LHCN-M2 (cell line): ENCODE results near the gene RGL2. TPM values are rescaled to one million over a fixed set of nuclear protein-coding genes. Genes with fewer than 3 reads are reported as not detected.

Experiments used
- DNase-seq: peaks from one replicate; pipeline ENCODE4 v3.0.0-alpha.2; 2012; ENCODE audit warnings: low read depth
- total RNA-seq: library from RNA; depleted of rRNA; stranded (reverse); fragments of >200 nt; gene quantifications from 2 replicates; pipeline ENCODE4 v1.2.3, GENCODE V29; 2014

RGL2 gene
- total RNA-seq, 1 experiment from 2014 or later = 20.6 TPM

DNA sequence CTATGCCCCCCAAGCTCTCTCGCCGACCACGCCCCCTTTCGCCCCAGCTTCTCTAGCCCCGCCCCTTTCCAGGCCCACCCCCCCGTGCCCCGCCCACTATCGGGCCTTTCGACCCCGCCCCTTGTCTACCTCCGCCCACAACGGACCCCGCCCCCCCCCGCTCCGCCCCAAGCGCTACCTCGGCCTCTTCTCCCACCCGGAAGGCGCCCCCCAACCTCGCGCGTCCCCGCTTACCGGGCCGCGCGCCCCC is 18.6 kb upstream of the RGL2 start:
- DNase-seq = no peak

DNA sequence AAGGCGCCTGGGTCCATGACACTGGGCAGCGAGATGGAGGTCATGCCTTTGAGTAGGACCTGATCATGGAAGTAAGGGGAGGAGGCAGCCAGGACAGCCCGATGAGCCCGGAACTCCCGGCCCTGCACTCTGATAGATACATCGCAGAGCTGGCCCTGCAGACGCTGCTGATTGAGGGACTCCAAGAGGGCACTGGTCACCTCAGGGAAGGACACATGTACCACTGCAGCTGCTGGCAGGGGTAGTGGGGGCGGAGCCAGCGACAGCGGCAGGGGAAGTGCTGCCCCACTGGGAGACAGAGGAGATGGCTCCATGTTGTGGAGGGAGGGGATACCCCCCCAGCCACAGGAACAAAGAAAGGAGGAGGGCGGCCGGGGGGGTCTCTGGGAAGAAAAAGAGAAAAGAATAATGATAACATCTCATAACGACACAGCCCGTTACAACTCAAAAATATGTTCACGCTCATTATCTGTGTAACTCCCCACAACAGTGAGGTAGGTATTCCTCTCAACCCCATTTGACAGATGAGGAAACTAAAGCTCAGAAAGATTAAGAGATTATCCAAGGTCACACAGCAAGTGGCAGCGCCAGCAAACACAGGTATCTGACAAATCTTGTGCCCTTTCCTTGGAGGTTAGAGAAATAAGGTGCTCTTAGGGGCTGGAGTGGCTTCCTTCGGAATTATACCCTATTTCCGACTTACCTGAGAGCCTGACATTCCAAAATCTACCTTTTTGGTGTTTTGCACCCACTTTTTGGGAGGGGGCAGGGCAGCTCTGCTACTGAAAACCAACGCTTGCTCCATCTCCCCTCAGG is 18.1 kb upstream of the RGL2 start:
- no peak for DNase-seq

DNA sequence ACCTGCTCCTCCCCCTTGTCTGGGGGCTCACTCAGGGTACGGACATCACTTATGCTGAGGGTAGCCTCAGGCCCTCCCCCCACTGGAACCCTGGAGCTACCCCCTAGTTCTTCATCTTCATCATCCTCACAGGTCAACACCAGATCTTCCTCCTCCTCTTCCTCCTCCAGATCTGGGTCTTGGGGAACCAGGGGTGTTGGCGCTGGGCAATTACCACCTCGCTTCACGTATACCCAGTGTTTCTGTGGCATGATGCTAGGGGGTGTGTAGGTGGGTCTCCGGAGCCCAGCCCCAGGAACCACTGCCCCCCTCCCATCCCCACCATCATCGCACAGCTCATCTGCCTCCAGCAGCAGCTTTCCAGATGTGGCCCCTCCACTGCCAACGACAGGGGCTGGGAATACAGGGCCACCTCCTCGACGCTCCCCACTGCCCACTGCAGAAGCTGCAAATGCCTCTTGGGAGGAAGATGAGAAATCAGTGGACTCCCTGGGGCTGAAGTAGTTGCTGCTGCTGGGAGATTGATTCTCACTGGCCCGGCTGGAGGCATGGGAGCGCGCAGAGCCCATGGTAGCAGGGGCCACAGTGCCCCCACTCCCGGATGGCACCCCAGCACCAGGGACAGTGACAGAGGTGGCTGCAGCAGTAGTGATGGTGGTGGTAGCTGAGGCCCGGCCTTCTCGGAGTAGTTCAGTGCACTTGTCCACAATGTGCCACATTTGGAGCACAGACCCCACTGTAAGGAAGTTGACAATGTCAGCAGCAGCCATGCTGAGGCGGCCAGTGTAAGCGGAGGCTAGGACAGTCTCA is 17.3 kb upstream of the RGL2 start:
- DNase-seq = no peak

DNA sequence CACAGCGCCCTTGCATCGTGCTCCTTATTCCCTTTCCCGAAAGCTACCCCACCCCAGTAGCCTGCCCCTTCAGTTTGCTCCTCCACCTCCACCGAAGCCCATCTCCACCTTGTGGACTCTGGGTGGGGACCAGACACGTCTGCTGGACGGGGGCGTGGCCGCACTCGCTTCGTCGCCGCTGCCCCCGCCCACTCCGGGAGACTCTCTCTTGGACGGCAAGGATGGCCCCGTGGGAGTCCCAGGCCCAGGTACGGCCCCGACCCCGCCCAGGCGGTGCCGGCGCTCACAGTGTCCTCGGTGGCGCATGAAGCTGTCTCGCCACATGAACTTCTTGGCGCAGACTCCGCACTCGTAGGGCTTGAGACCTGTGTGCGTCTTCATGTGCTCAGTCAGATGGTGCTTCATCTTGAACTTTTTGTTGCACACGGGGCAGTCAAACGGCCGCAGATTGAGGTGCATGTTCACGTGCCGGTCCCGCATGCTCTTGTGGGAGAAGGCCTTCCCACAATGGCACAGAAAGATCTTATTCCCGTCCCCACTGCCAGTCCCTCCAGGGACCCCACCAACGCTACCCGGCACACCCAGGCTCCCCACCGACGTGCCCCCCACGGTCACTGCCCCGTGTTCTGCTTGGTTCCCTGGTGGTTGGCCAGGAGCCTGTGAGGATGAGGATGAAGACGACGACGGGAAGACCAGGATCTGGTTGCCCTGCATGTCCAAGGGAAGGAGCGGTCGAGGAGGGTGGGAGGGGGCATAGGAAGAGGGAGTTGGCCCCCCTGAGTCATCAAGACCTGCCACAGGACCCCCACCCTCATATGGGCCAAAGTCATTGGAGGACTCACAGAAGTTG is 16.4 kb upstream of the RGL2 start:
- no peak for DNase-seq

DNA sequence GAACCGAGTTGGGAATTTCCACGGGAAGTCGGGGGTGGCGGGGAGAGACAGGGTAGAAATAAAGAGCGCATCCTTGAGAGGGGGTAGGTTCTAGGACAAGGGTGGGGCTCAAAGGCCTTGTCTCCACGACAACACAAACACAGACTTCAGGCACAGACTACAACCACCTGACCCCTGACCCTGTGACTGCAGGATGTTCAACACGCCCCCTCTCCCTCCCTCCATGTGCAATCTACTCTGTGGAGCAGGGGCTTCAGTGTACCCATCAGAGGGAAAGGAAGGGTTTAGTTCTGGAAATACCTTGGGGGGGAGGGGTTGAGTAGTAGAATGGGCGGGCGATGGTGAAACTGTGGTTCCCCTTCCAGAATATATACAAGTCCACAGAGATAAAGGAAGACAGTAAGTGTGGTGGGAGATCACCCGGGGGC is 15.8 kb upstream of the RGL2 start:
- DNase-seq = peak; percentile 77

DNA sequence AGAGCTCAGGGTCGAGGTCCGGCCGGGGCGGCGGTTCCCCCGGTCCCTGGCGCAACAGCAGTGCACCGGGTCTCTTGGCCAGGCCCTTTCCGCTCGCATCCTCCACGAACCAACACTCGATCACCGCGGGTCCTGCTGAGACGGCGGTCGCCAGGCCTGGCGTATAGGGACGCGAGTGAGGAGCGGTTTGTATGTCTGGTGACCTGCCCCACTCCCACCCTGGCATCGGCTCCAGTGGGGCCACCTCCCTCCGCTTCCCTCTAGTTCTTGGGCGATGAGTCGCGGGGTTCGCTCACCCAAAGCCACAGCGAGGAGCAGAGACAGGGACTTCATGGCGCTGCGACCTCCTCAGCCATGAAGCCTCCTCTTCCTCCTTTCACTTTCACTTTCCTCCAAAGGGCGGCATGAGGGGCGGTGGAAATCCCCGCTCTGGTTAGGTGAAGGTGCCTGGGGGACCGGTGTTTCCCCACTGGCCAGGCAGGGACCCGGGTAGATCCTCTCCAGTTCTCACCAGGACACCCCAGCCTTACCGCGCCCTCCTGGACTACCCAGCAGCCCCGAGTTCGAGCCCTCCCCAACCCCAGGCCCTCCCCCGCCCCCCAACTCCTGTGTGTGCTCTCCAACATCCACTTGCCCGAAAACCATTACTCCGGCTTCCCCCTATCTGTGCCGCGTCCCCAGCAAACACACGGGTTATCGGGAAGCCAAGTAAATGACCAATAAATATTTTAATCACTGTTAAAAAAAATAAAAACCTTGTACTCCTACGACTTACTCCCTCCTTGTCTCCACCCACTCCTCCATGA is 15.2 kb upstream of the RGL2 start, which contains the start of gene TAPBP:
Gene TAPBP, minus strand, starts transcription at position 370 of the 806 bp plus-strand sequence. Its CDS starts 37 bp downstream, at position 333.
- DNase-seq = peak; percentile 53

DNA sequence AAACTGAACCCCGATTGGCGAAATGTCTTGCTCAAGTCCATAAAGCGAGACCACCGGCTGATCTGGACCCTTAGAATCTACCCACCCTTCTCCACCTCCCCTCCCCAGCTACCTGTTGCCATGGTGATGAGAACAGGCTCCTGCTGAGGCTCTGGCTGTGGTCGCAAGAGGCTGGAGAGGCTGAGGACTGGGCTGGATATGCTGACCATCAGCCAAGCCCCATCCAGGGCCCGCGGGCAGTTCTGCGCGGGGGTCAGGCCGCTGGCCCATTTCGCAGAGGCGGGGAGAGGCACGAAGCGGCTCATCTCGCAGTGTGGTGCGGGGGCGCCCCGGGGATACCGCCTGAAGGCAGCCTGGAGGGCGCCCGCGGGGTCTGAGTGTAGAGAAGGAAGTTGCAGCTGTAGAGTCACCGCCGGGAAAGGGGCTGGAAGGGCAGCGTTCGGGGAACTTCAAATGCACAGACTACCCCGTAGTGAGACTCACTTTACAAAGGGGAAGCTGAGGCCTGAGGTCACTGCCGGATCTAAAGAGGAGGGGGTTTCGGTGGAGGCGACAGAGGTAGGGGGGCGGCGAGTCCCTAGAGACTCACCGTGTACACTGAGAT is 14.5 kb upstream of the RGL2 start:
- DNase-seq = peak; percentile 23

DNA sequence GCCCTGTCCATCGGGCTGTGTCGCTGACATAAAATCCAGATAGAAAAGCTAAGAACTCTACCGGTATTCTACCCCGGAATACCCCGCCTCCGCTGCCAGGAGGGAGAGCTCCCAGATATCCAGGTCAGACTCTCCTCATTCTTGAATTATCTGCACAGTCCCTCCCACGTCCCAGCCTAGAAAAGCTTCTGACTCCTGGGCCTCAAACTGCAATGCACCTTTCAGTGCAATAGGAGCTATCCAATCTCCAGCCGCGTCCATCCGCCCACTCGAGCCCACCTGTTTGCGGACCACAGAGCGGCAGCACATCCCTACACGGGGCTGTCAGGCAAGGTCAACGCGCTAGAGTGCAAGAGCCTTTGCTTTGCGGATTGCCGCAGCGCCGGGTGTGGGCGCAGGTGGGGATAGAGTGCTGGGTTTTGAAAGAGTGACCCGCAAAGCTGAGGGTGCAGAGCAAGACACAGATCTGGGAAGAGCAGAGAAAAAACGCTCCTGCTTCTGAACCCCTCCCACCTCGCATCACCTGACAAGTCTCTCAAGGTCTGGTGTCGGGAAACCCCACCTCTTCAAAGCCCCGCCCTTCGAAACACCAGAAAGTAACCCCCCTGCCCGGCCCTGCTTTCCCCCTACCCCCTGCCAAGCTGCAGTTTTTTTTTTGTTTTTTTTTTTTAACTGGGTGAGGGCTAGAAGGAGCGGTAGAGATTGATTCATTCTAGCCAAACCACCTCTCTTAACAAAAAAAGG is 13.8 kb upstream of the RGL2 start:
- DNase-seq = peak; percentile 51

DNA sequence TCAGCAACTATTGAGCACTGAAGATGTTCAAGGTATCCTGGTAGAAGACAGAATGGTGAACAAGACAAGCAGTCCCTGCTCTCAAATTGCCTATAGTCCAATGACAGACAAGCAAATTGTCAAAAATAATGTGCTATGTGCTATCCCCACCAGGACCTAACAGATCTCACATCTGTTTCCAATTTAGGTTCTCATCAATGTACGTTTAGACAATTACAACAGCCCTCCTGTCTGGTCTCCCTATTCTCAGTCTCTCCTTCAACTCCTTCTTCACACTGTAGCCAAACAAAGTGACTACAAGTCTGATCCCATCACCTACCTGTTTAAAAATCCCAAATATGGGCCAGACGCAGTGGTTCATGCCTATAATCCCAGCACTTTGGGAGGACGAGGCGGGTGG is 7.6 kb upstream of the RGL2 start:
- no peak for DNase-seq

DNA sequence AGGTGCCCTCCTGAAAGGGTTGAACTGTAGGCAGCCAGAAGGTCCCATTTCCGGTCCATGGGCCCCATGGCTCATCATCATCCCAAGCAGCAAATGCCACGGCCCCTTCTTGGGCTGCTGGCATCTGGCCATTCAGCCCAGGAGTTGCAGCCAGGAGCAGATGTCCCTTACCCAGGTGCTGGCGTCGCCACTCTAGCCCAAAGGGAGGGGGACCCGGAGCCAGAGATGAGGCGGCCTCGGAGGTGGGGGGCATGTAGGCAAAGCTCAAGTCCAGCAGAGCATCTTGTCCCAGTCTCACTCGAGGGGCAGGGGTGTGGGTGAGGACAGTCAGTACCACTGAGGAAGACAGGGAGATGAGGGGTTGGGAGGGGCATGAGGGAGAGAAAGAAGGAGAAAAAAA is 6.3 kb upstream of the RGL2 start:
- DNase-seq = no peak

DNA sequence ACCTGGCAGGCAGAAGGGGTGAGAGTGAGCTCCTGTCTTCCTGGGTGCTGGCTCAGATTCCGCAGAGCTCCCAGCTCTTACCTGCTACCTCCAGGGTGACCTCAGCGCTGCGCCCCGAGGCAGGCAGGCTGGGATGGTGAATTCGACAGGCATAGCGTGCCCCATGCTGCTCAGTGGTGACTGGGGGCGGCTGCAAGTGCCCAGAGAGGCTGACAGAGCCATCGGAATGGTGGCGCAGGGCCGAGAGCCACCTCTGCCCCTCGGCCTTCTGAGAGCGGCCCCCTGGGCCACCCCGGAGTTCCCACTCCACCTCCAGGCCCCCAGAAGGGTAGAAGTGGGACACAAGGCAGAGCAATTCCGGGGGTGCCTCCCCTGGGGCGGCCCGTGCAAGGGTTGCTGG is 5.5 kb upstream of the RGL2 start:
- no peak for DNase-seq

DNA sequence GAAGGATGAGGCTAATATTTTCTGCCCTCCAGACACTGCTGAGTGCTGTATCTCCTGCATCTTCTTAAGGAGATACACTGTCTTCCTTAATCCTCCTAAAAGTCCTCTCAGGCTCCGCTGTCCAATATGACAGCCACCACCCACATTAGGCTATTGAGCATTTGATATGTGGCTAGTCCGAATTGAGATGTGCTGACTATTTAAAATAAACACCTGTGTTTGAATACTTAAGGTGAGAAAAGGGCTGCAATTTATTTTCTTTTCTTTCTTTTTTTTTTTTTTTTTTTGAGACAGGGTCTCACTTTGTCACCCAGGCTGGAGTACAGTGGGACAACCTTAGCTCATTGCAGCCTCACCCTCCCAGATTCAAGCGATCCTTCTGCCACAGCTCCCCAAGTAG is 3.1 kb upstream of the RGL2 start:
- no peak for DNase-seq

DNA sequence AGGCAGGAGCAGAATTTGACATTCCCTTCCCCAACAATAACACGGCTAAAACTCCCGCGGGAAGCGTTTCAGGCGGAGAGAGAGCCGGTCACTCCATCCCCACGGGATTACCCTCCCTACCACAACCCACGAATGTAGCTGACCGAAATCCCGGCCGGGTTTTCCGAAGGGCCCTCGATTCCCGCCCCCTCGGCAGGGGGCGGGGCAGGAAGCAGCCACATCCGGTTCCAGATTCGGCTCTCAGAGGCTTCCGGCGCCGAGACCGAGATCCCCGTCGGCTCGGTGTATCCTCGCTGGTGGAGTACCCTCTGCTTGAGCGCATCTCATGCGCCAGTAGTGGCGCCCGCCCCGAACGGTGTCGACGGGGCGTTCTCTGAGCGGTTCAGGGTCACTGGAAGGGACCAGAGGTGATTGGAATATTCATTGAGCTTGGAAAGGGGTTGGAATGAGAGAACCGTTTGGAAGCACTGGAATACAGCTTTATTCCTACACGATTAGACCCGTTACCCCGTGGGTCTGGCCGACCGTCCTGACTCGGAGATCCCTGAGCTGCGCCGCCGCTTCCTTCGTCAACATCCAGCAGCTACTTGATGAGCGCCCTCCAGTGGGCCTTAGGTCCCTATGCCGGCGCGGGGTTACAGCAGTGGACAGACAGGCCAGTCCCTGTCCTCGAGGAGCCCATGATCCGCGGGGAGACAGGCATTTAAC is 649 bp upstream of the RGL2 start:
- peak; percentile 92 for DNase-seq

DNA sequence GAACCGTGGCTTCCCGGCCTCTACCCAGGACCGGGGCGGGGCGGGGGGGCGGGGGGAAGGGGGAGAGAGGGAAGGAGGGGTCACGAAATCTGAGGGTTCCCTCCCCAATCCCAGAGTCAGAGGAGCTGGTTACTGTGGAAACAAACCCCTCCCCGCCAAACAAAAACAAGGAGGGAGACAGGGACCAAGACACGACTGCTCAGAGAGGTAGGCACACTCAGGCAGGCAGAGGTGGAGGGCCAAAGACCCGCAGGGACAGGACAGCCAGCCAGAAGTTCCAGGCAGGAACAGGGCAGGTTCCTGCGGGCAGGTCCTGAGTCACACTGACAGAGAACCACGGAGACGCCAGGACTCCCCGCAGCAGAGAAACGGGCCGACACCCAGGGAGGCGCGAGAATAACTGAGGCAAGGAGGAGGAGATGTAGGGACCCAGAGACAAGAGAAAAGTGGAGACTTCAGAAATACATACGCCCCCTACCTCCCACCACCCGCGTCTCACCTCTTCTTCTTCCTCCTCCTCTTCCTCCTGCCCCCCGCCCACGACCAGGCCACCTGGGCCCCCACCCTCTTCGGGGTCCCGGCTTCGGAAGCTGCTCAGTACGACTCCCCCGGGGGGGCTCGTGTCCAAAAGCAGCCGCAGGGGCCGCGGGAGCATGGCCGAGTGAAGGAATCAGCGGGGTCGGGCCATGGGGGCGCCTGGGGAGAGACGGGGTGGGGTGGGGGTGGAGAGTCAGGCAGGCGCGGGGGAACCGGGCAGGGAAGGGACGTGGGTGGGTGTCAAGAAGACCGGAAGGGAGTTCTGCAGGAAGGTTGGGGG is 578 bp downstream of the RGL2 start:
- peak; percentile 87 for DNase-seq

DNA sequence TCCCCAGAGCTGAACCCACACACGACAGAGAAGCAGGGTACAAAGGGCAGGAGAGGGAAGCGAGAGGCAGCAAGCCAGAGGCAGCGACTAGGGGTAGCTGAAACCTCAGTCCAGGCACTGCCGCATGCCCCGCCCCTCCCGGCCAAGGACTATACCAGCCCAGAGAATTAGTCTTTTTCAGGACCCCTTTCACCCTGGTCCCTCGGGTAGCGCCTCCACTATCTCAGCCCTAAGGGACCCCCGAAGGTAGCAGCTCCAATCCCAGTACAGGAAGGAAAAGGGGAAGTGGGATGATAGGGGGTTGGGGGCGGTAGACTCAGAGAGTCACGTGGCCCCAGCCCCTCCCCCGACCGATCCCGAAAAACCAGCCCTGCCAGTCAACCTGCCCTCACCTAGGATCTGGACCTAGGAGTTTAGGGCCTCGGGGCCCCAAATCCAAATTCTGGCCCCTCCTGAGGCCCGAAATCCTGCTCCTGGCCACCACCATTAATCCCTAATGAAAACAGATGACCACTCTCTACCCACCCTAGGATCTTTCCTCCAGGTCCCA is 1.3 kb downstream of the RGL2 start:
- no peak for DNase-seq

DNA sequence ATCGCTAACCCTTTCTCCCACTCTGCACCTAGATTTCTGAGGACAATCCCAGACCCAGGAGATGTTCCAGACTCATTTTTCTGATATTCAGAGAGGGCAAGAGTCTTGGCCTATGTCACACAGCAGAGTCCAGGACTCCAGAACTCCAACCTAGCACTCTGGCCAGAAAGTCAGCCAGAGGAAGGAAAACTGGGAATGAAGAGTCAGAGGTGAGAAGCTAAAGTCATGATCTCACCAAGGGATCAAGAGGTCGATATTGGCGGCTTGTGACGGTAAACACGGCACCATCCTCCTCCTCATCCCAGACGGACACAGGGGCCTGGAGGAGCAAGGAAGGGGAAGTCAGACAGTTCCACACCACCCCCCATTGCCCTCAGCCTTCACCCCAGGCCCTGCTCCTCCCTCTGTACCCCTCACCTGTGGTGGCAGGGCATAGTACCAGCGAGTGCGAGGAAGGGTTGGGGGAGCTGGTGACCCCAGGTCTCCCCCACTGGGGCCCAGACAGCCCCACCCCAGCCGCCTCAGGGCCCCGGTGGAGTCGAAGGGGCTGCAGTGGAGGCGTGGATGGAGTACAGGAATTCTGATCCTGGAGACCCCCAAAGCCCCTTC is 1.8 kb downstream of the RGL2 start:
- no peak for DNase-seq

DNA sequence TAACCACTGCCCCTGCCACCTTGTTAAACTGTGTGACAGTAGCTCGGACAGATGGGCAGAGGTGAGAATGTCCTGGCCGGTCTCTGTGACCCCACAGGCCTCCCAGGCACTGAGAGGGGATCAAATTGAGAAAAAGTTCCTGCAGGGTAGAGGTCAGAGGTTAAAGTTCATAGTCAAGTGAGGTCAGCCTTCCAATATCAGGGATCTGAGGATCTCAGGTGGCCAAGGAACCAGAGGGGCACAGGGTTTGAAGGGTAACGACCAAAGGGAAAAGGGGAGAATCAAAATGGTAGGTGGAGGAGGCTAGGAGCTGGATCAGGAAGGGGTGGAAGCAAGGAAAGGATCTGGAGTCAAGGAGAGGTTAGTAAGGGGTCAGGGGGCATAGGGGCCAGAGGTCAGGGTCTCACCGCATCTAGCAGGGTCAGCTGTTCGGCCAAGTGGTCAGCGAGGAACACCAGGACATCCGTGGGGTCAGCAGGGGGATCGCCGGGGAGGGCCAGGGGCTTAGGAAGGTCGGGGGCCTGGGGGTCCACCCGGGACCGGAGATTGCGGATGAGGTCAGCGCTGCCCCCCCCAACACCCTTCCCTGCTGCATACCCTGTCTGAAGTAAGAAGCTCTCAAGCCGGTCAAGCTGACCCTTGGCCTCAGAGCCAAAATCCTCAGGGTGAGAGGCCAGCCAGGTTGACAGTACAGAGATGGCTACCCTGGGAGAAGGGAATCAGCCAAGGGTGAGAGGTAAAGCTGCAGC is 2.9 kb downstream of the RGL2 start:
- DNase-seq = no peak
